Islet of Langerhans (tissue), 1 donor: ENCODE data around the gene NOC4L.

Source experiments
- FAIRE-seq: peaks from one replicate; lab custom pipeline; 2011; peaks lifted over from hg19 to GRCh38; lab: Jason Lieb, UNC

NOC4L gene

DNA sequence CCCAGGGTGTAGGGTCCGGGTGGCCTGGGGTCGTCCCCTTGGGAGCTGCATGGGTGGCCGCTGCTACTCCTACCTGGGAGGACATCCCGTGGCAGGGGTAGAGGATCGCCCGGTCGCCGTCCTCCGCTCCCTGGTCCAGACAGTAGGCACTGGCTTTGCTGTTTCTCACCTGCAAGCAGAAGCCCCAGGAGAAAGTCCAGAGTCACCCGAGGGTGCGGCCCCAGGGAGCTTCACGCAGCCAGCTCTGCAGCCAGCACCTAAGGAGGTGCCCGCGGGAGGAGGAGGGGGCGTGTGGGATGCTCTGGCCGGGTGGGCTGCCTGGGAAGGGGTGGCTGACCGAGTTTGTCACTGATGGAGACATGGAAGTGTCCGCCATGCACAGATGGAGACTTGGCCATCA lies 54.8 kb downstream of the NOC4L start:
- no peak for FAIRE-seq

DNA sequence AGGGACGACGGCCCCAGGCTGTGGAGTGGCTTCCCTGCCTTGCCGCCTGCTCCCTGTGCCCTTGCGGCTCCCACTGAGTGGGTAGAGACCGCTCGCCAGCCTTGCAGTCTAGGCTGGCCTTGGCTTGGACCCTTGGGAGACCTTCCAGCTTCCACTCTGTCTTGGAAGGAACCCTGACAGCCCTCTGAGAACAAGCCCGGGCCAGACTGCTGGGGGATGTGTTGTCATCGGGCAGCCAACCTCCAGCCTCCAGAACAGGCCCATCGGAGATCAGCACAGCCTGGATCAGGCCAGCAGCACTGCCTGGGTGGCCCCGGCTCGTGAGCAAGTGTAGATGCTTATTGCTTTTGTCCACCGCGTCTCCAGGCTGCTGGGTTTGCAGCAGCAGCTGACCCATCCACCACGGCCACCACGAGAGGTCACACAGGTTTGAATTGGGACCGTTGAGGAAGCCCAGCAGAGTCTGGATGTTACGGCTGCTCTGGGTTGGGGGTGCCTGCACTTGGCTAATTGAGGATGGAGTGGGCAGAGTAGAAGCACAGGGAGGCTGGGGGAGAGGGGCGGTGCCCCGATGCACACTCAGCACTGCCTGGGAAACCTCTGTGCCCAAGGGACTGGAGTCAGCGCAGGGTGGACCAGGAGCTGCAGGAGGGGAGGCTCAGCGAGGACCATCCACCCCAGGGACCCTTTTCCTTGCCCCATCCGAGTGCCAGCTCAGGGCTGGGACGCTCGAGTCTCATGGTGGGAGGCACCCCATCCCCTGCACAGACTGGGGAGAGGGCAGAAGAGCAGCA lies 55.5 kb downstream of the NOC4L start:
- no peak for FAIRE-seq

DNA sequence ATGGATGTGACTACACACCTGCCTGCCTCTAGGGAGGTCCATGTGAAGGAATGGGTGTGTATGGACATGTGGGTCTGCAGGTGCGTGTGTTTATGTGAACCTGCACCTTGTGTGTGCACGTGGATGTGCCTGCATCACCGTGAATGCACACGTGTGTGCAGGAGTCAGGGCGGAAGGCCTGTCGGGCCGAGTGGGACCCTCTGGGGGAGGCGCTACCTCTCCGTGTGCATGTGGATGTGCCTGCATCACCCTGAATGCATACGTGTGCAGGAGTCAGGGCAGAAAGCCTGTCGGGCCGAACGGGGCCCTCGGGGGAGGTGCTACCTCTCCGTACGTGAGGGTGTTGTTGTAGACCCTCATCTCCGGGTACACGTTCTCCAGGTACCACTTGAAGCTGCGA lies 56.5 kb downstream of the NOC4L start:
- no peak for FAIRE-seq

DNA sequence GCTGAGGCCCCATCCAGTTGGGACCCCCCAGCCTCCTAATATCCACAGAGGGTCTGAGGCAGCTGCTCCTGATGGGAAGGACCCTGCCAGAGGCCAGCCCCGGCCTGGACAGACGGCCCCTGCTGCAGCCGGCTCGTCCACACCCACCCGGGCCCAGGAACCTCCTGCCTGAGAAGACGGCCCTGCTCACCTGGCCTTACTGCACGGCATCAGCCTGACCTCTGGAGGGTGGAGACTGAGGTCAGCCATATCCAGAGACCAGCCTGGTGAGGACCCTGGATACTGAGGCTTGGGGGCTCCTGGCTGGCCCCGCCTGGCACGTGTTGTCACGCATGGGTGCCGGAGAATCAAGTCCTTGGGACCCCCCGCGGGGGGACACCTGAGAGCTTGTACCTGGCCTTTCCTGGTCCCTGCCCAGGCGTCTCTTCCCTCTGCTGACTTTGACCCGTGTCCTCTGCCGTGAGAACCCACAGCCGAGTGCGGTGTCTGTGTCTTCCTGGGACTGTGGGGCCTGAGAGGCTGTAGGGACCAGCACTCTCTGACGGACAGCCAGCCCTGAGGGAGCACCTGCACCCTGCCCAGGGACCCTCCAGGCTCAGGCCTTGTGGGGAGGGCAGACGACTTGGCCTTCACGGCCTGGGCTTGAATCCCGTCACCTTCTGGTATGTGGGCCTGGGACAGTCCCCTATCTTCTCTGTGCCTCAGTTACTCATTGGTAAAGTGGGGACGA lies 57.3 kb downstream of the NOC4L start:
- no peak for FAIRE-seq
